Erythroblast (primary cell): ENCODE data around the gene SPACA7.

Experiments
- GATA1 ChIP-seq: IDR thresholded peaks from 2 replicates; pipeline ENCODE4 v1.6.1; 2011; ENCODE audit warnings: low read depth, mild to moderate bottlenecking, control low read depth, low read length, moderate library complexity
- POLR2A ChIP-seq: IDR thresholded peaks from 2 replicates; pipeline ENCODE4 v1.6.1; 2011; ENCODE audit warnings: mild to moderate bottlenecking, low read length

DNA sequence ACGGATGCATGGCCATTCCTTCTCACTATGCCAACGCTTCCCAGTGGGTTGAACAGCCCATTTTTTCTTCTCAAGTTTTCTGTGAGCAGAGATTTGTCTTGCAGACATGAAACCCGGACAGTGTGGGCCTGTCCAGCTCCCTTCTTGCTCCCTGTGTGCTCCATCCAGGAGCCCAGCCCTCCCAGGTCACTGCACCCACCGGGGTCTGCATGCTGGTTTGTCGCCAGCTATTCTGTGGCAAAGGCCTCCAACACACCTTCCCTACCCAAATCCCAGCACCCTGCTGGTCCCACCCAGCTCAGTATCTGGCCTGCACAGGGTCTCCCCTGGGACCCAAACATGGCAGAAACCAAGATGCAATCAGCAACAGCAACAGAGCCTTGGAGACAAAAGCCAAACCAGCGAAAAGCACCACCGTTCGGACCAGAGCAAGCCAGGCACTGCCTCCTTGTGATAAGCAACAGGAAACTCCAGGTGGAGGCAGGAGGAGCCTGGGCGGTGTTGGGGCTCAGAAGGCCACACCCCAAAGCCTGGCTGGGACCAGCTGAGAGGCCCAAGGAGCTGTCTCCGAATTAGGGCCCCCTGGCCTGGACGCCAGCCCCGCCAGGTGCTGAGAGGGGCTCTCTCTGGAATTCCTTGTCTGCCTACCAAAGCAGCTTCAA is 12.2 kb upstream of the SPACA7 start:
- TF ChIP-seq POLR2A (no peak), GATA1 (no peak)
